ENCODE results near the gene TCF3. TPM values are rescaled to one million over a fixed set of nuclear protein-coding genes. Genes with fewer than 3 reads are reported as not detected.

TCF3 gene
- polyA plus RNA-seq, 1 donor (not counting 4 experiments of a cell fraction or from before 2014, with no cell fraction given): 40.0 TPM

- H3K4me1 ChIP-seq (ENCODE audit: control insufficient read depth, extremely low read depth, insufficient read depth, low read length): peaks cover 4% of the 10 kb centered on the region
- no peaks in the 10 kb centered on the region for H4K20me1 ChIP-seq (ENCODE audit: control insufficient read depth, extremely low read depth, insufficient read depth, low read length)
- TF ChIP-seq EZH2 (IDR thresholded peaks at IDR 0.05; ENCODE audit: low read length): no peak
- TF ChIP-seq, protein P1, sequence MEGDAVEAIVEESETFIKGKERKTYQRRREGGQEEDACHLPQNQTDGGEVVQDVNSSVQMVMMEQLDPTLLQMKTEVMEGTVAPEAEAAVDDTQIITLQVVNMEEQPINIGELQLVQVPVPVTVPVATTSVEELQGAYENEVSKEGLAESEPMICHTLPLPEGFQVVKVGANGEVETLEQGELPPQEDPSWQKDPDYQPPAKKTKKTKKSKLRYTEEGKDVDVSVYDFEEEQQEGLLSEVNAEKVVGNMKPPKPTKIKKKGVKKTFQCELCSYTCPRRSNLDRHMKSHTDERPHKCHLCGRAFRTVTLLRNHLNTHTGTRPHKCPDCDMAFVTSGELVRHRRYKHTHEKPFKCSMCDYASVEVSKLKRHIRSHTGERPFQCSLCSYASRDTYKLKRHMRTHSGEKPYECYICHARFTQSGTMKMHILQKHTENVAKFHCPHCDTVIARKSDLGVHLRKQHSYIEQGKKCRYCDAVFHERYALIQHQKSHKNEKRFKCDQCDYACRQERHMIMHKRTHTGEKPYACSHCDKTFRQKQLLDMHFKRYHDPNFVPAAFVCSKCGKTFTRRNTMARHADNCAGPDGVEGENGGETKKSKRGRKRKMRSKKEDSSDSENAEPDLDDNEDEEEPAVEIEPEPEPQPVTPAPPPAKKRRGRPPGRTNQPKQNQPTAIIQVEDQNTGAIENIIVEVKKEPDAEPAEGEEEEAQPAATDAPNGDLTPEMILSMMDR (optimal IDR thresholded peaks at IDR 0.05 in 1 of 3, IDR thresholded peaks at IDR 0.05 in 1 of 3, conservative IDR thresholded peaks at IDR 0.05 in 1 of 3; ENCODE audit: extremely low read depth in 1 of 3, insufficient read depth in 2 of 3, low read length in 3 of 3): no peak
- no peaks in the 10 kb centered on the region for H3K9me1 ChIP-seq (ENCODE audit: control insufficient read depth, extremely low read depth, insufficient read depth, low read length)
- no peak for DNase-seq (ENCODE audit: low read depth, low spot score)
- dilution Hi-C loops (cut with MboI; ENCODE audit: extremely low pct_ligation_motif_present, low sequenced_read_pairs): no loop called here
- no peaks in the 10 kb centered on the region for H3K9me3 ChIP-seq (ENCODE audit: control insufficient read depth, low read depth, low read length)
- H3K9ac ChIP-seq (ENCODE audit: control insufficient read depth, extremely low read depth, insufficient read depth, low read length): no peak overlapping the region
- no peak overlapping the region for H2AFZ ChIP-seq (ENCODE audit: control insufficient read depth, low read length)
- H3K4me3 ChIP-seq (ENCODE audit: control insufficient read depth in 2 of 3, extremely low read depth in 1 of 3, insufficient read depth in 2 of 3, low read depth in 1 of 3, low read length in 3 of 3): no peak overlapping the region
- peaks cover 26 to 35% of the 10 kb centered on the region in 2 experiments for H3K36me3 ChIP-seq (ENCODE audit: control insufficient read depth in 2 of 2, extremely low read depth in 1 of 2, insufficient read depth in 2 of 2, low read length in 2 of 2)
- H3K27ac ChIP-seq (ENCODE audit: control insufficient read depth, insufficient read depth, low read length): no peak overlapping the region
- no peaks in the 10 kb centered on the region for H3K27me3 ChIP-seq (ENCODE audit: control insufficient read depth, extremely low read depth, insufficient read depth, low read length)
- FAIRE-seq: no peak
- peaks cover 37% of the 10 kb centered on the region for H3K79me2 ChIP-seq (ENCODE audit: control insufficient read depth, insufficient read depth, low read length)
- no peak overlapping the region for H3K4me2 ChIP-seq (ENCODE audit: control insufficient read depth, extremely low read depth, insufficient read depth, low read depth, low read length)
Measured at GRCh38 chr19:1646659-1647453, 5.6 kb downstream of the TCF3 start.

- Histone ChIP-seq H3K79me2 (ENCODE audit: control insufficient read depth, insufficient read depth, low read length) (peaks cover 34% of the 10 kb centered on the region), H2AFZ (ENCODE audit: control insufficient read depth, low read length) (no peak overlapping the region), H3K36me3 (ENCODE audit: control insufficient read depth in 2 of 2, extremely low read depth in 1 of 2, insufficient read depth in 2 of 2, low read length in 2 of 2) (peaks cover 26 to 38% of the 10 kb centered on the region in 2 experiments), H3K4me3 (ENCODE audit: control insufficient read depth in 2 of 3, extremely low read depth in 1 of 3, insufficient read depth in 2 of 3, low read depth in 1 of 3, low read length in 3 of 3) (no peak overlapping the region), H4K20me1 (ENCODE audit: control insufficient read depth, extremely low read depth, insufficient read depth, low read length) (no peaks in the 10 kb centered on the region), H3K4me2 (ENCODE audit: control insufficient read depth, extremely low read depth, insufficient read depth, low read depth, low read length) (no peak overlapping the region), H3K9ac (ENCODE audit: control insufficient read depth, extremely low read depth, insufficient read depth, low read length) (no peak overlapping the region), H3K9me3 (ENCODE audit: control insufficient read depth, low read depth, low read length) (no peaks in the 10 kb centered on the region), H3K9me1 (ENCODE audit: control insufficient read depth, extremely low read depth, insufficient read depth, low read length) (no peaks in the 10 kb centered on the region), H3K4me1 (ENCODE audit: control insufficient read depth, extremely low read depth, insufficient read depth, low read length) (peaks cover 4% of the 10 kb centered on the region), H3K27ac (ENCODE audit: control insufficient read depth, insufficient read depth, low read length) (no peak overlapping the region), H3K27me3 (ENCODE audit: control insufficient read depth, extremely low read depth, insufficient read depth, low read length) (no peaks in the 10 kb centered on the region)
- dilution Hi-C loops (cut with MboI; ENCODE audit: extremely low pct_ligation_motif_present, low sequenced_read_pairs): no loop called here
- no peak for FAIRE-seq
- no peak for DNase-seq (ENCODE audit: low read depth, low spot score)
- TF ChIP-seq, protein P1 (optimal IDR thresholded peaks at IDR 0.05 in 1 of 3, IDR thresholded peaks at IDR 0.05 in 1 of 3, conservative IDR thresholded peaks at IDR 0.05 in 1 of 3; ENCODE audit: extremely low read depth in 1 of 3, insufficient read depth in 2 of 3, low read length in 3 of 3): no peak
- TF ChIP-seq EZH2 (IDR thresholded peaks at IDR 0.05; ENCODE audit: low read length): no peak
Measured at GRCh38 chr19:1646149-1646548, 6.3 kb downstream of the TCF3 start.

All from keratinocyte (primary cell).